C4-2B (cell line): Measurements from ENCODE around the gene TBCC.

ENCODE experiments used
- ZFX ChIP-seq: fragments of 450-650 bp; IDR thresholded peaks from 2 replicates; pipeline ENCODE4 v1.6.1; 2017
- TF ChIP-seq, protein P1 (sequence below): fragments of 450-650 bp; conservative IDR thresholded peaks from 2 replicates; pipeline ENCODE4 v1.5.1; 2017; ENCODE audit warnings: mild to moderate bottlenecking

- TF ChIP-seq, protein P1, sequence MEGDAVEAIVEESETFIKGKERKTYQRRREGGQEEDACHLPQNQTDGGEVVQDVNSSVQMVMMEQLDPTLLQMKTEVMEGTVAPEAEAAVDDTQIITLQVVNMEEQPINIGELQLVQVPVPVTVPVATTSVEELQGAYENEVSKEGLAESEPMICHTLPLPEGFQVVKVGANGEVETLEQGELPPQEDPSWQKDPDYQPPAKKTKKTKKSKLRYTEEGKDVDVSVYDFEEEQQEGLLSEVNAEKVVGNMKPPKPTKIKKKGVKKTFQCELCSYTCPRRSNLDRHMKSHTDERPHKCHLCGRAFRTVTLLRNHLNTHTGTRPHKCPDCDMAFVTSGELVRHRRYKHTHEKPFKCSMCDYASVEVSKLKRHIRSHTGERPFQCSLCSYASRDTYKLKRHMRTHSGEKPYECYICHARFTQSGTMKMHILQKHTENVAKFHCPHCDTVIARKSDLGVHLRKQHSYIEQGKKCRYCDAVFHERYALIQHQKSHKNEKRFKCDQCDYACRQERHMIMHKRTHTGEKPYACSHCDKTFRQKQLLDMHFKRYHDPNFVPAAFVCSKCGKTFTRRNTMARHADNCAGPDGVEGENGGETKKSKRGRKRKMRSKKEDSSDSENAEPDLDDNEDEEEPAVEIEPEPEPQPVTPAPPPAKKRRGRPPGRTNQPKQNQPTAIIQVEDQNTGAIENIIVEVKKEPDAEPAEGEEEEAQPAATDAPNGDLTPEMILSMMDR, result no peak
- no peak for TF ChIP-seq ZFX
Measured at GRCh38 chr6:42790549-42791181, 44.8 kb upstream of the TBCC start.
